Trophoblast cell (in vitro differentiated cells and primary cell): ENCODE results near the gene CENPN.

Source experiments
- DNase-seq, 2 donors: peaks; one replicate each; pipeline ENCODE4 v3.0.0-alpha.2; 2016
- H2AFZ ChIP-seq: 2 replicates; pipeline ENCODE4 v1.6.1; 2013; ENCODE audit warnings: low read length, moderate library complexity, mild to moderate bottlenecking; ENCODE audit not compliant: insufficient read depth, poor library complexity
- H2AK5ac ChIP-seq: 2 replicates; pipeline ENCODE4 v1.6.1; 2013; ENCODE audit warnings: mild to moderate bottlenecking, low read length
- H2BK120ac ChIP-seq: 2 replicates; pipeline ENCODE4 v1.6.1; 2013; ENCODE audit warnings: low read length, mild to moderate bottlenecking, moderate library complexity; ENCODE audit not compliant: insufficient read depth, poor library complexity
- H2BK12ac ChIP-seq: 2 replicates; pipeline ENCODE4 v1.6.1; 2013; ENCODE audit warnings: mild to moderate bottlenecking, low read length, moderate library complexity
- H2BK5ac ChIP-seq: 2 replicates; pipeline ENCODE4 v1.6.1; 2013; ENCODE audit warnings: low read length, low read depth, moderate library complexity, mild to moderate bottlenecking; ENCODE audit not compliant: poor library complexity
- H3K14ac ChIP-seq: 2 replicates; pipeline ENCODE4 v1.6.1; 2013; ENCODE audit warnings: mild to moderate bottlenecking, low read length
- H3K18ac ChIP-seq: 2 replicates; pipeline ENCODE4 v1.6.1; 2013; ENCODE audit warnings: mild to moderate bottlenecking, low read length
- H3K23ac ChIP-seq: 2 replicates; pipeline ENCODE4 v1.6.1; 2013; ENCODE audit warnings: low read length
- H3K27ac ChIP-seq: 2 replicates; pipeline ENCODE4 v1.5.1; 2013; ENCODE audit warnings: low read depth, mild to moderate bottlenecking, inconsistent platforms, low read length, moderate library complexity
- H3K27me3 ChIP-seq: 2 replicates; pipeline ENCODE4 v1.6.1; 2013; ENCODE audit warnings: inconsistent platforms, mild to moderate bottlenecking, low read length, moderate library complexity; ENCODE audit not compliant: insufficient read depth
- H3K36me3 ChIP-seq, 2 experiments: 1 replicate in 1 of 2; 2 replicates in 1 of 2; pipeline ENCODE4 v1.6.1; 2013; ENCODE audit warnings: low read length in 2 of 2, mild to moderate bottlenecking in 2 of 2, moderate library complexity in 1 of 2; ENCODE audit not compliant: insufficient read depth in 2 of 2, control insufficient read depth in 1 of 2
- H3K4ac ChIP-seq: 2 replicates; pipeline ENCODE4 v1.6.1; 2013; ENCODE audit warnings: low read depth, mild to moderate bottlenecking, low read length, moderate library complexity
- H3K4me1 ChIP-seq, 2 experiments: 1 replicate in 1 of 2; 2 replicates in 1 of 2; pipeline ENCODE4 v1.6.1; 2013; ENCODE audit warnings: low read length in 2 of 2, mild to moderate bottlenecking in 2 of 2, moderate library complexity in 1 of 2; ENCODE audit not compliant: insufficient read depth in 2 of 2, control insufficient read depth in 1 of 2
- H3K4me2 ChIP-seq: 2 replicates; pipeline ENCODE4 v1.6.1; 2013; ENCODE audit warnings: inconsistent platforms, mild to moderate bottlenecking, low read length, moderate library complexity
- H3K4me3 ChIP-seq: 2 replicates; pipeline ENCODE4 v1.5.1; 2013; ENCODE audit warnings: mild to moderate bottlenecking, low read depth, low read length, inconsistent platforms
- H3K79me1 ChIP-seq: one replicate; pipeline ENCODE4 v1.6.1; 2013; ENCODE audit warnings: low read length
- H3K79me2 ChIP-seq: 2 replicates; pipeline ENCODE4 v1.6.1; 2013; ENCODE audit warnings: low read length, mild to moderate bottlenecking; ENCODE audit not compliant: control insufficient read depth, insufficient read depth, poor library complexity
- H3K9ac ChIP-seq: 2 replicates; pipeline ENCODE4 v1.6.1; 2013; ENCODE audit warnings: mild to moderate bottlenecking, low read length
- H3K9me3 ChIP-seq: 2 replicates; pipeline ENCODE4 v1.6.1; 2013; ENCODE audit warnings: low read depth, mild to moderate bottlenecking, control low read depth, inconsistent platforms, low read length; ENCODE audit not compliant: insufficient read depth
- H4K12ac ChIP-seq: 2 replicates; pipeline ENCODE4 v1.6.1; 2013; ENCODE audit warnings: low read depth, mild to moderate bottlenecking, low read length, moderate library complexity
- H4K8ac ChIP-seq: 2 replicates; pipeline ENCODE4 v1.6.1; 2013; ENCODE audit warnings: low read depth, mild to moderate bottlenecking, low read length, moderate library complexity
- H4K91ac ChIP-seq: one replicate; pipeline ENCODE4 v1.6.1; 2013; ENCODE audit warnings: low read depth, mild to moderate bottlenecking, low read length, moderate library complexity
- WGBS: extraction: QIAGEN DNeasy Blood & Tissue Kit; methylation state at CpG from one replicate; pipeline ENCODE4 v1.1.7; 2013; ENCODE audit warnings: missing lambda C conversion rate; ENCODE audit not compliant: insufficient read length, insufficient coverage; ENCODE audit errors: extremely low coverage; 5-methylcytosine and 5-hydroxymethylcytosine counted together

CENPN gene

GRCh38 chr16:80997964-80998620 lies 8.9 kb upstream of the CENPN start:
- Histone ChIP-seq H3K36me3 (peaks cover 0 to 3% of the 10 kb centered on the region in 2 experiments), H3K4me2 (no peak overlapping the region), H4K91ac (no peak overlapping the region), H3K9ac (no peak overlapping the region), H2AFZ (no peak overlapping the region), H4K12ac (no peak overlapping the region), H3K18ac (no peak overlapping the region), H3K79me2 (peaks cover 4% of the 10 kb centered on the region), H4K8ac (no peak overlapping the region), H2BK5ac (no peak overlapping the region), H2AK5ac (no peak overlapping the region), H3K4me3 (no peak overlapping the region), H2BK12ac (no peak overlapping the region), H3K27ac (no peak overlapping the region), H3K79me1 (peaks cover 1% of the 10 kb centered on the region), H3K9me3 (no peaks in the 10 kb centered on the region), H3K23ac (no peak overlapping the region), H3K14ac (no peak overlapping the region), H3K4me1 (no peaks in the 10 kb centered on the region), H3K4ac (peak overlapping the region; percentile 36), H2BK120ac (no peak overlapping the region), H3K27me3 (no peaks in the 10 kb centered on the region)
- DNase-seq: no peak
- WGBS: no CpG with 5 or more reads among the region's 7 CpGs

- Histone ChIP-seq H4K12ac (no peak overlapping the region), H3K4me3 (no peak overlapping the region), H3K9ac (no peak overlapping the region), H3K79me1 (no peaks in the 10 kb centered on the region), H3K79me2 (peaks cover 7% of the 10 kb centered on the region), H3K4me2 (no peak overlapping the region), H3K27ac (no peak overlapping the region), H2BK120ac (no peak overlapping the region), H2BK12ac (no peak overlapping the region), H4K91ac (no peak overlapping the region), H3K4me1 (peaks cover 0 to 2% of the 10 kb centered on the region in 2 experiments), H4K8ac (no peak overlapping the region), H2AK5ac (no peak overlapping the region), H3K9me3 (no peaks in the 10 kb centered on the region), H3K18ac (no peak overlapping the region), H2AFZ (no peak overlapping the region), H3K23ac (no peak overlapping the region), H3K36me3 (no peaks in the 10 kb centered on the region), H3K4ac (peak overlapping the region; percentile 62), H2BK5ac (no peak overlapping the region), H3K14ac (no peak overlapping the region), H3K27me3 (no peaks in the 10 kb centered on the region)
- no peak for DNase-seq
- no CpG with 5 or more reads among the region's 3 CpGs for WGBS
These were observed 6.1 kb upstream of the CENPN start for GRCh38 chr16:81000873-81001272.

GRCh38 chr16:81001330-81001729 lies 5.7 kb upstream of the CENPN start:
- Histone ChIP-seq H3K9ac (no peak overlapping the region), H3K27me3 (no peaks in the 10 kb centered on the region)
- WGBS: no CpG with 5 or more reads among the region's 5 CpGs

GRCh38 chr16:81003064-81003463 lies 4.0 kb upstream of the CENPN start:
- peaks cover 12% of the 10 kb centered on the region for H3K79me1 ChIP-seq

More at GRCh38 chr16:81001330-81001729, 5.7 kb upstream of the CENPN start:
- Histone ChIP-seq H4K12ac (no peak overlapping the region), H3K4ac (no peak overlapping the region), H2BK5ac (no peak overlapping the region), H3K4me3 (no peak overlapping the region), H3K36me3 (no peaks in the 10 kb centered on the region), H3K4me1 (peaks cover 0 to 2% of the 10 kb centered on the region in 2 experiments), H3K79me2 (peaks cover 8% of the 10 kb centered on the region), H4K8ac (no peak overlapping the region), H2AK5ac (no peak overlapping the region), H3K9me3 (no peaks in the 10 kb centered on the region), H2AFZ (no peak overlapping the region), H3K4me2 (no peak overlapping the region), H4K91ac (no peak overlapping the region), H3K27ac (no peak overlapping the region), H3K18ac (no peak overlapping the region), H3K79me1 (peaks cover under 1% of the 10 kb centered on the region), H3K14ac (no peak overlapping the region), H3K23ac (no peak overlapping the region), H2BK12ac (no peak overlapping the region), H2BK120ac (no peak overlapping the region)
- DNase-seq: no peak

More at GRCh38 chr16:81003064-81003463, 4.0 kb upstream of the CENPN start:
- 100% methylated on average over 3 of the region's 4 CpGs for WGBS
- Histone ChIP-seq H4K91ac (no peak overlapping the region), H3K9me3 (no peaks in the 10 kb centered on the region), H2BK120ac (no peak overlapping the region), H3K4me3 (no peak overlapping the region), H3K9ac (no peak overlapping the region), H3K4me1 (peaks cover 0 to 2% of the 10 kb centered on the region in 2 experiments), H3K79me2 (peaks cover 16% of the 10 kb centered on the region), H3K27me3 (no peaks in the 10 kb centered on the region), H3K14ac (no peak overlapping the region), H4K8ac (no peak overlapping the region), H3K27ac (no peak overlapping the region), H3K36me3 (no peaks in the 10 kb centered on the region), H2BK5ac (no peak overlapping the region), H2AFZ (no peak overlapping the region), H3K23ac (no peak overlapping the region), H3K4ac (peak overlapping the region; percentile 52), H3K18ac (no peak overlapping the region), H2AK5ac (no peak overlapping the region), H2BK12ac (no peak overlapping the region), H3K4me2 (no peak overlapping the region), H4K12ac (no peak overlapping the region)
- no peak for DNase-seq
